ENCODE data around the gene FAM9C.
"Not testable (repeated sequence)": the region's sequence is repeated elsewhere in the genome, so short reads cannot be mapped to it uniquely, and the experiment has no call there.

Gene FAM9C

GRCh38 chrX:13044441-13044840, at the start of gene FAM9C:
TSS of gene FAM9C (minus strand) at chrX:13044620. CDS start at chrX:13043789, 831 bp downstream.
- DNase-seq, result no peak

GRCh38 chrX:13093529-13094140, 49.2 kb upstream of the FAM9C start:
- DNase-seq, result no peak

- no peak for DNase-seq
Measured at GRCh38 chrX:13092455-13092941, 48.1 kb upstream of the FAM9C start.

- no peak for DNase-seq
Measured at GRCh38 chrX:13091111-13091765, 46.8 kb upstream of the FAM9C start.

- DNase-seq, result no peak
Measured at GRCh38 chrX:13090339-13091110, 46.1 kb upstream of the FAM9C start.

- DNase-seq, result no peak
Measured at GRCh38 chrX:13090027-13090338, 45.6 kb upstream of the FAM9C start.

- no peak for DNase-seq
Measured at GRCh38 chrX:13088156-13088487, 43.7 kb upstream of the FAM9C start.

- DNase-seq, result no peak
Measured at GRCh38 chrX:13087322-13088155, 43.1 kb upstream of the FAM9C start.

GRCh38 chrX:13086793-13087321, 42.4 kb upstream of the FAM9C start:
- not testable (repeated sequence) for DNase-seq

- no peak for DNase-seq
Measured at GRCh38 chrX:13086076-13086475, 41.7 kb upstream of the FAM9C start.

GRCh38 chrX:13085526-13085925, 41.1 kb upstream of the FAM9C start:
- DNase-seq, result no peak

- DNase-seq, result no peak
Measured at GRCh38 chrX:13084611-13085010, 40.2 kb upstream of the FAM9C start.

- not testable (repeated sequence) for DNase-seq
Measured at GRCh38 chrX:13083755-13084326, 39.4 kb upstream of the FAM9C start.

- DNase-seq, result no peak
Measured at GRCh38 chrX:13082206-13083065, 38.0 kb upstream of the FAM9C start.

GRCh38 chrX:13081395-13082205, 37.2 kb upstream of the FAM9C start:
- no peak for DNase-seq

GRCh38 chrX:13080128-13080795, 35.8 kb upstream of the FAM9C start:
- no peak for DNase-seq

GRCh38 chrX:13078739-13079444, 34.5 kb upstream of the FAM9C start:
- peak; percentile 82 for DNase-seq

- DNase-seq, result peak; percentile 27
Measured at GRCh38 chrX:13077168-13077567, 32.7 kb upstream of the FAM9C start.

Measured in GOT3 (cell line).